ENCODE data around the gene SERPIND1. TPM values are rescaled to one million over a fixed set of nuclear protein-coding genes. Genes with fewer than 3 reads are reported as not detected.
A peak's percentile ranks its signal among the peaks of the same experiment; 100 is the strongest.

Gene SERPIND1
- total RNA-seq, 2 donors from 2014 or later: not detected

GRCh38 chr22:20792966-20793728 is 19.2 kb downstream of the SERPIND1 start:
- 88 to 94% methylated on average over 3 of the region's 3 CpGs for WGBS, 2 donors
- intact Hi-C loops (cut with DNase I): no loop called here
- DNase-seq: no peak
- H3K4me1 ChIP-seq: peaks cover 6% of the 10 kb centered on the region
- no peak overlapping the region for H3K4me3 ChIP-seq
- H3K36me3 ChIP-seq (replicated peaks in 1 of 2; ENCODE audit: insufficient read depth in 1 of 2, low read depth in 2 of 2): peaks cover 0 to 18% of the 10 kb centered on the region in 2 donors
- ATAC-seq: no peak
- no peak overlapping the region for H3K27ac ChIP-seq
- TF ChIP-seq CTCF (IDR thresholded peaks at IDR 0.05): no peak
- no peak for TF ChIP-seq POLR2A (IDR thresholded peaks at IDR 0.05)
- no peaks in the 10 kb centered on the region for H3K9me3 ChIP-seq
- no peaks in the 10 kb centered on the region for H3K27me3 ChIP-seq

GRCh38 chr22:20793748-20794649 is 20.1 kb downstream of the SERPIND1 start:
- Histone ChIP-seq H3K4me3 (no peak overlapping the region), H3K27ac (no peak overlapping the region), H3K27me3 (no peaks in the 10 kb centered on the region), H3K36me3 (replicated peaks in 1 of 2; ENCODE audit: insufficient read depth in 1 of 2, low read depth in 2 of 2) (peaks cover 0 to 26% of the 10 kb centered on the region in 2 donors), H3K4me1 (peaks cover 6% of the 10 kb centered on the region), H3K9me3 (no peaks in the 10 kb centered on the region)
- TF ChIP-seq POLR2A (IDR thresholded peaks at IDR 0.05) (no peak), CTCF (IDR thresholded peaks at IDR 0.05) (no peak)
- ATAC-seq: no peak
- 51 to 70% methylated on average over 9 to 13 of the region's 13 CpGs for WGBS, 2 donors
- peak in 1 of 4 donors; percentile 24 for DNase-seq
- intact Hi-C loops (cut with DNase I): no loop called here

- Histone ChIP-seq H3K27ac (no peak overlapping the region), H3K4me3 (no peak overlapping the region), H3K4me1 (peaks cover 6% of the 10 kb centered on the region), H3K27me3 (no peaks in the 10 kb centered on the region), H3K36me3 (replicated peaks in 1 of 2; ENCODE audit: insufficient read depth in 1 of 2, low read depth in 2 of 2) (peaks cover 0 to 28% of the 10 kb centered on the region in 2 donors), H3K9me3 (no peaks in the 10 kb centered on the region)
- DNase-seq: no peak
- intact Hi-C loops (cut with DNase I): no loop called here
- ATAC-seq: no peak
- TF ChIP-seq POLR2A (IDR thresholded peaks at IDR 0.05) (no peak), CTCF (IDR thresholded peaks at IDR 0.05) (no peak)
- 88 to 94% methylated on average over 7 of the region's 7 CpGs for WGBS, 2 donors
Measured at GRCh38 chr22:20794650-20795413, 20.9 kb downstream of the SERPIND1 start.

- intact Hi-C loops (cut with DNase I): no loop called here
- WGBS, 2 donors: 95 to 100% methylated on average over 5 to 8 of the region's 8 CpGs
- H3K36me3 ChIP-seq (replicated peaks in 1 of 2; ENCODE audit: insufficient read depth in 1 of 2, low read depth in 2 of 2): peaks cover 0 to 33% of the 10 kb centered on the region in 2 donors
Measured at GRCh38 chr22:20796731-20797130, 22.8 kb downstream of the SERPIND1 start.

More at GRCh38 chr22:20796731-20797130, 22.8 kb downstream of the SERPIND1 start:
- Histone ChIP-seq H3K27me3 (no peaks in the 10 kb centered on the region), H3K4me3 (no peak overlapping the region), H3K9me3 (no peaks in the 10 kb centered on the region), H3K4me1 (peaks cover 6% of the 10 kb centered on the region), H3K27ac (no peak overlapping the region)
- TF ChIP-seq POLR2A (IDR thresholded peaks at IDR 0.05): no peak
- no peak for ATAC-seq
- DNase-seq: no peak
